GM19351 (cell line): Measurements from ENCODE around the gene ZNF883.

Experiments used
- ATAC-seq: cut with Tn5 transposase; IDR thresholded peaks from one replicate; pipeline ENCODE4 v1.9.1; 2021; ENCODE audit warnings: mild to moderate bottlenecking, moderate library complexity; ENCODE audit not compliant: unreplicated experiment

Gene ZNF883

GRCh38 chr9:112921549-112921948 lies 90.4 kb downstream of the ZNF883 start:
- ATAC-seq, result no peak

- no peak for ATAC-seq
These were observed 94.0 kb downstream of the ZNF883 start for GRCh38 chr9:112917987-112918362.

DNA sequence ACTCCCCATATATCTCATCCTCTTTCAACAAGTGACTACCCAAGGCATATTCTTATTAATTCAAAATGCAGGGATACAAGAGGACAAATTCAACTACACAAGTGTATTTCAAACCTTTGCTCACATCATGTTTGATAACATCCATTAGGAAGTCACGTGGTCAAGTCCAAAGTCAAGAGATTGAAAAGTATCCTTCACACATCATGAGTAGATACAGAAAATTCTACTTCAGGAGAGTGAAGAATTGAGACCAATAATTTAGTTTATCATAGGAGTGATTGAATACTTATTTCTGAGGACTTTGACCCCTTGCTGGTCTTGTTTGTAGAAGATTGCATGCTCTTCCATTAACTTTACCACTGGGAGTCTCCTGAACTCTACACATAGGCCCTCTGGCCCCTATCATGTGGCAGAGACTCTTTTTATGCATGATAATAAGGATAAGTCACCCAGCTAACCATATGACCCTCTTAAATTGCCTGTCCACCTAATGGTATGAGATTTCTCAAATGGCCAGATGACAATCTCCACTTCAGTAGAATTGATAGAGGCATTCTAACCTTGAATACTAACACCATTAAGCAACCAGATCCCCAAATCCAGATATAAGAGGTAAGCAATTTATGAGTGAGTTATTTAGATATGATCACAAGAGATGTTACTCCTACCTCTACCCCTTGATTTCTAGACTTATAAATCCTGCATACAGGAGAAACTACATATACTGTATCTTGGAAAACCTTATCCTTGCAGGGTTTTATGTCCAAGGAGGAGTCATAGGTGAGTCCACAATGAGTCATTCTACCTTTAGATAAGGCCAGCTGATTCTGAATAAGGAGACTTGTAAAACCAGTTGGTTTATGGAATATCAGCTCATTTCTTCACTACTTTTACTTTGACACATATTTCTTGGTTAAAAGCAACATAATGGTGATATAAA lies 94.7 kb downstream of the ZNF883 start:
- no peak for ATAC-seq

DNA sequence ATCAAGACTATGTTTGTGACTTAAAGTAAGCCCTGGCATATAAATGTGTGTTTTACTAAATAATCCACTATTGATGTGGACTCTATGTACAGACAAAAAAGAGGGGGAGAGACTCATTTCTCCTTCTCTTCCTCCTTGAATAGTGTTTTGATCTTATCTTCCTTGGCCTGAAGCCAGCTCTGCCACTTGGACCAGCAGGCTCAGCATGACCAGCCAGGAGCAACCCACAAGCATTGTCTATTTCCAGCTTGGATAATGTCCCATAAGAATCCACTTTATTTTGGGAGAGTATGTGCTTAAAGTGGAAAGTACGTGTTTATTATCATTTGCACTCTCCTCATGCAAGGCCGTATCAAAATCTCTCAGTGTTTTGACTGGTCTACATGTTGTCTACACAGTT lies 97.5 kb downstream of the ZNF883 start:
- ATAC-seq, result no peak

DNA sequence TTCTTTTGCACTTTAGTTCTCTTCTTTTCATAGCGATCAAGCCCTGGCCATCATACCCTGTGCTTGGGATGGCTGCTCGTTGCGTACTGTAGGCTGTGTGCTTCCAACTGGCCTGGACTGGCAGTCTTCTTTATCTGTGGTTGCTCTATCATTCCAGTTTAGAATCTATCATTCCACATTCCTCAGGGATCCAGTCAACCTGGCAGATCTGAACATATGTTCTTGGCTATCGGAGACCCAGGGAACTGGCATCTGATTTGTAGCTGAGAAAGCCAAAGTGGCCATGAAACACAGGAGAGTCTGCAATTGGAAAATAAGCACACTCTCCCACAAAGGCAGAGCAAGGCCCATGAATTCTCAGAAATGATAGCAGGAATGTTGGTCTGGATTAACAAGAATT lies 98.7 kb downstream of the ZNF883 start:
- no peak for ATAC-seq

DNA sequence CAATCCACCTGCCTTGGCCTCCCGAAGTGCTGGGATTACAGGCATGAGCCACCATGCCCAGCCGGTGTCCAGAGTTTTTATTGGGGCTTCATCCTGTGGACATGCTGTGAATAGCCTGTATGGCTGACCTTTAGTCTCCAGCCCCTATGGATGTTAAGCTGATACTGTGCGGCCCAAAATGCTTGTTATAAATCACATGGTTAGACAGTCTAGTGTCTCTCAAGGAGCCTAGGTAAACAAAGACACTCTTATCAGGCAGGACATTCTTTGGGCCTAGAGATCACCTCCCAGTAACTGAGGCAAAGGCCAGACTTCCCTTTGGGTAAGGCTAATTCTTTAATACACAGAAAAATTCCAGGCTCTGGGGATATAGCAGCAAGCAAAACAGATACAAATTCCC lies 99.4 kb downstream of the ZNF883 start:
- no peak for ATAC-seq

- no peak for ATAC-seq
These were observed 100.3 kb downstream of the ZNF883 start for GRCh38 chr9:112911736-112912135.
